GM13977 (cell line): Measurements from ENCODE around the gene OSCP1.

Experiments
- DNase-seq: peaks from one replicate; pipeline ENCODE4 v3.0.0; 2012; ENCODE audit warnings: low spot score
- CTCF ChIP-seq: IDR thresholded peaks from 2 replicates; pipeline ENCODE4 v1.5.1; 2012; ENCODE audit warnings: mild to moderate bottlenecking, control low read depth; ENCODE audit not compliant: insufficient read depth; ENCODE audit errors: extremely low read depth, missing control alignments
- in situ Hi-C: fragments of 300-500 bp; cut with MboI; formaldehyde crosslinking; loops from one replicate; pipeline ENCODE4 v1.12.0; 2022; ENCODE audit warnings: low sequenced_read_pairs, low pct_unique_long_range_greater_than_20kb, mixed read lengths, inconsistent platforms; ENCODE audit not compliant: unreplicated experiment

The OSCP1 gene

GRCh38 chr1:36391271-36391670 lies 59.0 kb downstream of the OSCP1 start:
- in situ Hi-C loops: no loop called here
- no peak for TF ChIP-seq CTCF
- DNase-seq: no peak

DNA sequence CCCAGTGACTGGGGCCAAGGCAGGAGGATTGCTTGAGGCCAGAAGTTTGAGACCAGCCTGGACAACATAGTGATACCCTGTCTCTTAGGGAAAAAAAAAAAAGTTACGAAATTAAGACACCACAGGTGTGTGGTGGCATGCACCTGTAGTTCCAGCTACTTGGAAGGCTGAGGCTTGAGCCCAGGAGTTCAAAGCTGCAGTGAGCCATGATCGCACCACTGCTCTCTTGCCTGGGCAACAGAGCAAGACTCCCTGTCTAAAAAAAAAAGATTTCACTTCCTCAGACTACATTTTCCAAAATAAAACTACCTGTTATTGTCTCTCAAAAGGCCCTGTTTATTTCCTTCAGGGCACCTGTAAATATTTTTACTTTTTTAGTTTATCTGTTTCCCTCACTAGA lies 59.8 kb downstream of the OSCP1 start:
- no peak for DNase-seq
- TF ChIP-seq CTCF: no peak
- in situ Hi-C loops: no loop called here

DNA sequence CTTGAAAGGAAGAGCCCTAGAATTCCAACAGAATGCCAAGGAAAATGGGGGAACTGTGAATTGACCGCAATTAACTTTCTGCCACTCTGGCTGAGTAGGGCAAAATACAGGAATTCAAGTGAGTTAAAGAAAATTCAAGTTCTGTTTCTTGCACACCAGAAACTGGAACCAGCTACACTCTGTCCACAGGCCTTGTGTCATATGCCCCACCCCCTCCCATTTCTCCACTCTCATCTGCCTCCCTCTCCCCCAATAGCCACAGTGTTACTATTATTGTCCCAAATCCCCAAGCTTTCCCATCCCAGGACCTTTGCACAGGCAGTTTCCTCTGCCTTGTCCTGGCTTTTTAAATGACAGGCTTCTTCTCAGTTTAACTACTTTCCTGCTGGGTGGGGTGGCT lies 60.3 kb downstream of the OSCP1 start:
- no peak for DNase-seq
- TF ChIP-seq CTCF: no peak
- in situ Hi-C loops: no loop called here

DNA sequence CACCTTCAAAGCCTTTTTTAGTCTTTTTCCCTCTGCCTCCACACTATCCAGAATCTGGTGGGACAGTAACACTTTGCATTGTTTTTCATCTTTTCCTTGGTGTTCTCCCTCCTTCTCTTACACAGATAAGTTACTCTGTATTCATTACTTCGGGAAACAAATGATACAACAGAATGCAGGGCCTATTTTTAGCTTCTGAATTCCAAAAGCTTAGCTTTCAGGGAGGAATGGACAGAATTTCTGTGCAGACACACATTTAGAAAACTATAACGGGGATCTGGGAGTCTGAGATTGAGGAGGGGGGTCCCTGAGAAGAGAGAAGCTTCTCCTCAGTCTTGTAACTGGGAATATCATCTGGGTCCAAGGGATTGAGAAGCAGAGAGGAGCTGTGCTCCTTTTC lies 61.0 kb downstream of the OSCP1 start:
- DNase-seq: no peak
- in situ Hi-C loops: no loop called here
- TF ChIP-seq CTCF: no peak

DNA sequence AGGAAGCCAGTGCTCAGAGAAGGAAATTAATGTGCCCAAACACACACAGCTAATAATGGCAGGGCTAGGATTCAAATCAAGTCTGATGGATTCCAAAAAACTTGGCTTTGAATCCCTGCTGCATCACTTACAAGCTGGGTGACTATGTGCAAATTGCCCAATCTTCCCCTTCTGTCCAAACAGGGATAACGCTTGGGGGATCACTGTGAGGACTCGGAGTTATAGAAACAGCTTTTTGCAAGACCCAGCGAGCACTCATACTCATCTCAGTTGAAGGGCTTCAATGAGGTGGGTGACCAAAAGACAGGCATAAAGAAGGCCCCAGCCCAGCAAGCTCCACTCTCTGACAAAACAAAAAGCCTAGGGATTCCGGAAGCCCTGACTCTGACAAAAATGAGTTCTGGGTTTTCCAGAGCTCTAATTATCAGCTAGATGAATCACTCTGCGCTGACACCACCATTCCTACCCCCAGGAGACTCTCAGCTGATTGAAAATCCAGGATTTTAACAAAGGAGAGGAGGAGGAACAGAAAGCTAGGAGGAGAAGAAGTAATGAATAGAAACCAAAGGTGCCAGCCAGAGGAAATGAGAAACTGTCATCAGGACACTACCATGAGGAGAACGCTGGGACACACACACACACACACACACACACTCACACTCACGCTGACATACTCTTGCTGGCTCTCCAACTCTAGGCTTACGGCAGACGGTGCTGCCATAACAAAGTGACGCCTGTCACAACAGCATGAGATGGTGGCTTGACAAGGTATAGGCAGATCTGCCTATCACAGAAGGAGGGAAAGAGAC lies 62.9 kb downstream of the OSCP1 start:
- TF ChIP-seq CTCF: no peak
- DNase-seq: no peak
- in situ Hi-C loops: no loop called here

DNA sequence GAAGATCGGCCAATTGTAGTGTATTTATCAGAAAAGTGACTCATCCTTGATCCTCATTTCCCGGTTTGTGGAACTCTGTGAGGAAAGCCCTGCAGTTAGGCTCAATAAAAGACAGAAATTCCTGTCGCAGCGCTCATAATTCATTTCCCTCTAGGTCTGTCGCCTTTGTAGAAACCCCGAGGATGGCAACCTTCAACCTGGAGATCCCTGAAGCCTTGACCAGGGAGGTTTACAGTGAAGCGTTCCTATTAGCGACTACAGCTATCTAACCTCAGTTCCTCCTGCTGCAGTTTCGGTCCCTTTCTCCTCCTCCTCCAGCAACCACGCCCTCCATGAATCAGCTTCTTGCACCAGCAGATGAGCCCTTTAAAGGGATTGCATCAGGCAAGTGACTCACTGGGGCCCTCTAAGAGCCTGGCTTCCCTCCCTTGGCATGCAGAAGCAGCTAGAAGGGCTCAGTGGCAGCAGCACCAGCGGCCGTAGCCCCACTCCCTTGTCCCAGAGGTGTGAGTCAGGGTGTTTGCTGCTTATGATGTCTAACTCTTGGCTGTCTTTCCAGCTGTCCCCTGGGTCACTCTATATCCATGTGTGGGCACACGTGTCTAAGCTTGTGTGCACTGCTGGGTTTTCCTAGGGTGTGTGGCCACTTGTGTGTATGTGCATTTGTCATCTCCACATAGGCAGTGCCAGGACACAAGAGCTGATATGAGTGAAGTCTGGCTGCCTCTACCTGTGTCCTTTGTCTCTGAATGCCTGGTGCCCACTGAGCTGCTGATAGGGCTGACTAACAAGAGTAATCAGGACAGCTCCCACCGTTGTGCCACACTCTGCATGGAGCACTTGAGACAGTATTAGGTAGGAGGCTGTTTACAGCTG lies 63.7 kb downstream of the OSCP1 start:
- in situ Hi-C loops: no loop called here
- no peak for TF ChIP-seq CTCF
- DNase-seq: peak; percentile 87
